GM12878 (cell line): ENCODE data around the gene KIRREL3. TPM values are rescaled to one million over a fixed set of nuclear protein-coding genes. Genes with fewer than 3 reads are reported as not detected.

ENCODE experiments used
- ATAC-seq: fragments of 200-7000 bp; cut with Tn5 transposase; 3 replicates; pipeline ENCODE4 v1.9.1; 2020; ENCODE audit warnings: mild to moderate bottlenecking, moderate library complexity
- BruUV-seq: library from RNA; stranded (reverse); fragments of 400-500 nt; replicated peaks from 2 replicates; lab custom pipeline; 2021; lab: Mats Ljungman, UMichigan
- CTCF ChIA-PET: fragments of 300-600 bp; sonication (Branson Sonifier 250); formaldehyde crosslinking; extraction: SDS; loops from one replicate; lab custom pipeline; 2021; ENCODE audit warnings: inconsistent platforms; lab: Yijun Ruan, JAX
- POLR2A ChIA-PET: fragments of 350-600 bp; formaldehyde crosslinking; extraction: SDS; loops from one replicate; lab custom pipeline; 2021; ENCODE audit warnings: inconsistent platforms; lab: Charles Lee
- RAD21 ChIA-PET: fragments of 300-600 bp; sonication (Branson Sonifier 250); formaldehyde crosslinking; loops from one replicate; lab custom pipeline; 2023; ENCODE audit warnings: antibody characterized with exemption; ENCODE audit not compliant: unreplicated experiment; lab: Charles Lee
- SMC1A ChIA-PET: fragments of 300-600 bp; sonication (Branson Sonifier 250); formaldehyde crosslinking; loops from one replicate; lab custom pipeline; 2023; ENCODE audit not compliant: unreplicated experiment, uncharacterized antibody; lab: Charles Lee
- DNase-seq: peaks from one replicate; pipeline ENCODE4 v3.0.0-alpha.2; 2011; ENCODE audit warnings: low read depth, low spot score
- FAIRE-seq: peaks from 3 replicates; lab custom pipeline; 2011; peaks lifted over from hg19 to GRCh38; lab: Jason Lieb, UNC
- H2AFZ ChIP-seq: 2 replicates; pipeline ENCODE4 v1.6.0; 2011; ENCODE audit warnings: low read depth, low read length, control low read depth; ENCODE audit not compliant: control insufficient read depth
- H3K27ac ChIP-seq: 2 replicates; pipeline ENCODE4 v1.5.1; 2011; ENCODE audit warnings: control low read depth; ENCODE audit not compliant: control insufficient read depth, insufficient read depth
- H3K27me3 ChIP-seq, 2 experiments: replicated peaks in 1 of 2; 2 replicates each; pipeline versions ENCODE4 v1.6.0 to v1.6.1; 2011; ENCODE audit warnings: low read length in 1 of 2; ENCODE audit not compliant: control insufficient read depth in 2 of 2, insufficient read depth in 2 of 2
- H3K36me3 ChIP-seq, 2 experiments: 2 replicates each; pipeline ENCODE4 v1.5.1; 2011; ENCODE audit warnings: low read length in 1 of 2; ENCODE audit not compliant: control insufficient read depth in 2 of 2, insufficient read depth in 2 of 2
- H3K4me1 ChIP-seq: 2 replicates; pipeline ENCODE4 v1.6.1; 2011; ENCODE audit warnings: mild to moderate bottlenecking, low read length, moderate library complexity, mixed read lengths; ENCODE audit not compliant: control insufficient read depth, insufficient read depth
- H3K4me2 ChIP-seq: 2 replicates; pipeline ENCODE4 v1.6.0; 2011; ENCODE audit warnings: control low read depth; ENCODE audit not compliant: control insufficient read depth, insufficient read depth
- H3K4me3 ChIP-seq: fragments of 200-600 bp; sonication (generic); 2 replicates; pipeline ENCODE4 v1.5.1; 2016
- H3K79me2 ChIP-seq: 2 replicates; pipeline ENCODE4 v1.6.0; 2011; ENCODE audit warnings: low read length; ENCODE audit not compliant: control insufficient read depth, insufficient read depth
- H3K9ac ChIP-seq: 2 replicates; pipeline ENCODE4 v1.8.0; 2011; ENCODE audit warnings: low read length, control low read depth, mixed read lengths; ENCODE audit not compliant: control insufficient read depth, insufficient read depth
- H3K9me3 ChIP-seq: replicated peaks from 3 replicates; pipeline ENCODE4 v1.5.1; 2011; ENCODE audit warnings: mild to moderate bottlenecking, low read length; ENCODE audit not compliant: control insufficient read depth, insufficient read depth
- H4K20me1 ChIP-seq: 2 replicates; pipeline ENCODE4 v1.6.0; 2011; ENCODE audit not compliant: control insufficient read depth, insufficient read depth
- ATF7 ChIP-seq: fragments of 450-650 bp; IDR thresholded peaks from 2 replicates; pipeline ENCODE4 v1.6.1; 2016; ENCODE audit warnings: low read depth, mild to moderate bottlenecking
- BCL11A ChIP-seq: IDR thresholded peaks from 2 replicates; pipeline ENCODE4 v1.6.1; 2011; ENCODE audit warnings: low read depth, low read length
- BMI1 ChIP-seq: fragments of 450-650 bp; IDR thresholded peaks from 2 replicates; pipeline ENCODE4 v1.6.1; 2016; ENCODE audit warnings: mild to moderate bottlenecking, moderate library complexity, borderline replicate concordance
- BRCA1 ChIP-seq: IDR thresholded peaks from 2 replicates; pipeline ENCODE4 v1.6.1; 2011; ENCODE audit warnings: low read depth, low read length, improper control_type of control experiment
- CBX5 ChIP-seq: sonication (generic); IDR thresholded peaks from 2 replicates; pipeline ENCODE4 v1.6.1; 2016; ENCODE audit warnings: low read depth, moderate library complexity, mild to moderate bottlenecking, inconsistent platforms
- ESRRA ChIP-seq: IDR thresholded peaks from 2 replicates; pipeline ENCODE4 v1.6.1; 2012; ENCODE audit warnings: mild to moderate bottlenecking, low read length, improper control_type of control experiment
- FOXM1 ChIP-seq: IDR thresholded peaks from 2 replicates; pipeline ENCODE4 v1.6.1; 2012; ENCODE audit warnings: low read depth, mild to moderate bottlenecking, inconsistent platforms, low read length, moderate library complexity
- NFYB ChIP-seq: IDR thresholded peaks from 2 replicates; pipeline ENCODE4 v1.6.1; 2011; ENCODE audit warnings: low read depth, mild to moderate bottlenecking, low read length, improper control_type of control experiment, moderate library complexity; ENCODE audit not compliant: insufficient read depth
- NR2C2 ChIP-seq: IDR thresholded peaks from 2 replicates; pipeline ENCODE4 v1.6.1; 2011; ENCODE audit warnings: borderline replicate concordance, low read depth; ENCODE audit not compliant: control insufficient read depth, insufficient read length
- NRF1 ChIP-seq: conservative IDR thresholded peaks from 2 replicates; pipeline ENCODE4 v1.6.1; 2011; ENCODE audit warnings: mild to moderate bottlenecking, low read depth, low read length, improper control_type of control experiment
- RAD21 ChIP-seq: IDR thresholded peaks from 2 replicates; pipeline ENCODE4 v1.6.1; 2011; ENCODE audit warnings: mild to moderate bottlenecking, low read depth, low read length, moderate library complexity; ENCODE audit not compliant: insufficient read depth
- SP1 ChIP-seq: IDR thresholded peaks from one replicate; pipeline ENCODE4 v1.6.1; 2011; ENCODE audit warnings: low read depth, low read length
- WGBS: methylation state at CpG from one replicate; pipeline ENCODE4 v1.1.6; 2016; ENCODE audit warnings: low lambda C conversion rate; ENCODE audit not compliant: insufficient replicate concordance, insufficient coverage; ENCODE audit errors: missing lambda C conversion rate; 5-methylcytosine and 5-hydroxymethylcytosine counted together
- in situ Hi-C: fragments of 300-500 bp; cut with MboI; formaldehyde crosslinking; loops from 9 replicates; pipeline ENCODE4 v1.14.3; 2018; ENCODE audit warnings: mixed read lengths
- intact Hi-C: fragments of 100-400 bp; cut with micrococcal nuclease; formaldehyde crosslinking; loops from one replicate; pipeline ENCODE4 v1.14.2; 2022; ENCODE audit not compliant: unreplicated experiment
- polyA plus RNA-seq, 11 experiments: library from polyadenylated mRNA; depleted of rRNA in 4 of 11; unstranded in 6 of 11; stranded (reverse) in 5 of 11; fragments of >200 nt; fragmentation: Nextera tagmentation in 4 of 11; fragmentation: Illumina TruSeq in 1 of 11; extraction: Ambion mirVana in 4 of 11; extraction: Trizol in 1 of 11; gene quantifications; 1 replicate in 1 of 11; 2 replicates in 10 of 11; pipeline versions ENCODE4 v1.2.1 to v1.2.3, GENCODE V29; 2011 to 2016; ENCODE audit warnings: inconsistent platforms in 2 of 11, missing spikeins in 2 of 11, low read depth in 1 of 11
- total RNA-seq, 4 experiments: library from RNA; depleted of rRNA in 3 of 4; stranded (reverse); fragments of >200 nt in 3 of 4; fragmentation: Illumina TruSeq in 1 of 4; extraction: Trizol in 1 of 4; gene quantifications; 2 replicates each; pipeline versions ENCODE4 v1.2.1 to v1.2.3, GENCODE V29; 2013 to 2021
- TF ChIP-seq, protein P1 (sequence below): fragments of 450-650 bp; formaldehyde crosslinking; IDR thresholded peaks from 2 replicates; pipeline ENCODE4 v1.4.0; 2020; ENCODE audit warnings: mild to moderate bottlenecking, moderate library complexity
- TF ChIP-seq, protein P2 (sequence below): fragments of 450-650 bp; IDR thresholded peaks from 2 replicates; pipeline ENCODE4 v1.6.1; 2017; ENCODE audit warnings: mild to moderate bottlenecking, moderate library complexity
- TF ChIP-seq, protein P3 (sequence below): fragments of 450-650 bp; IDR thresholded peaks from 2 replicates; pipeline ENCODE4 v1.6.1; 2017; ENCODE audit warnings: antibody characterized with exemption, mild to moderate bottlenecking, moderate library complexity

Gene KIRREL3
- total and polyA plus RNA-seq, 10 of the 15 experiments (the other 5 are each of a cell fraction or from before 2014, with no cell fraction given) = under 0.01 TPM; not detected in 9

DNA sequence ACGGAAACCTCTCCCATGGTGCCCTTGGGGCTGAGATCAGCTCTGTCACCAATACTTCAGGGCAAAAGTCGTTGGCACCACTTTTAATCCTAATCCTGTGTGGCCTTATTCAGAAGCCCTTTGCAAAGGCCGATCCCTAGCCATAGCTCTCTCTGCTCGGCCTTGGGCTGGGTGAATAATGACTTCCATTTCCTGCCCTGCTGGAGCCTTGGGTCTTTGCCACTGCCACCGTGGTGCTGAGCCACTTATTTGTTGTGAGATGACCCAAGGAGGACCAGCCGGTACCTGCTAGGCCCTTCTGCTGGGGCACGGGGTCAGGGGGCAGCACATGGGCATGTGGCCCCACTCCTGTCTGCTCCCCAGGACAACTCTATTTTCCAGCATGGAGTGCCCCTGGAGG, 456.9 kb downstream of the KIRREL3 start:
- in situ Hi-C loops = no loop called here
- H3K79me2 ChIP-seq = no peaks in the 10 kb centered on the region
- WGBS = 18% methylated on average over 7 of the region's 7 CpGs
- ChIA-PET POLR2A (interaction anchor here (0.5 kb wide), 1 partner anchor 134 kb away, joined by 3 read pairs; no protein-coding TSS in a partner anchor), CTCF (no interaction called here), SMC1A (no interaction called here), RAD21 (no interaction called here)
- ATAC-seq = no peak
- no peak overlapping the region for H3K9ac ChIP-seq
- H2AFZ ChIP-seq = no peak overlapping the region
- intact Hi-C loops = no loop called here
- no peak overlapping the region for H3K27ac ChIP-seq
- H3K4me3 ChIP-seq = no peak overlapping the region
- no peak for TF ChIP-seq RAD21
- no peak for TF ChIP-seq ESRRA
- no peak for TF ChIP-seq CBX5
- TF ChIP-seq, protein P1, sequence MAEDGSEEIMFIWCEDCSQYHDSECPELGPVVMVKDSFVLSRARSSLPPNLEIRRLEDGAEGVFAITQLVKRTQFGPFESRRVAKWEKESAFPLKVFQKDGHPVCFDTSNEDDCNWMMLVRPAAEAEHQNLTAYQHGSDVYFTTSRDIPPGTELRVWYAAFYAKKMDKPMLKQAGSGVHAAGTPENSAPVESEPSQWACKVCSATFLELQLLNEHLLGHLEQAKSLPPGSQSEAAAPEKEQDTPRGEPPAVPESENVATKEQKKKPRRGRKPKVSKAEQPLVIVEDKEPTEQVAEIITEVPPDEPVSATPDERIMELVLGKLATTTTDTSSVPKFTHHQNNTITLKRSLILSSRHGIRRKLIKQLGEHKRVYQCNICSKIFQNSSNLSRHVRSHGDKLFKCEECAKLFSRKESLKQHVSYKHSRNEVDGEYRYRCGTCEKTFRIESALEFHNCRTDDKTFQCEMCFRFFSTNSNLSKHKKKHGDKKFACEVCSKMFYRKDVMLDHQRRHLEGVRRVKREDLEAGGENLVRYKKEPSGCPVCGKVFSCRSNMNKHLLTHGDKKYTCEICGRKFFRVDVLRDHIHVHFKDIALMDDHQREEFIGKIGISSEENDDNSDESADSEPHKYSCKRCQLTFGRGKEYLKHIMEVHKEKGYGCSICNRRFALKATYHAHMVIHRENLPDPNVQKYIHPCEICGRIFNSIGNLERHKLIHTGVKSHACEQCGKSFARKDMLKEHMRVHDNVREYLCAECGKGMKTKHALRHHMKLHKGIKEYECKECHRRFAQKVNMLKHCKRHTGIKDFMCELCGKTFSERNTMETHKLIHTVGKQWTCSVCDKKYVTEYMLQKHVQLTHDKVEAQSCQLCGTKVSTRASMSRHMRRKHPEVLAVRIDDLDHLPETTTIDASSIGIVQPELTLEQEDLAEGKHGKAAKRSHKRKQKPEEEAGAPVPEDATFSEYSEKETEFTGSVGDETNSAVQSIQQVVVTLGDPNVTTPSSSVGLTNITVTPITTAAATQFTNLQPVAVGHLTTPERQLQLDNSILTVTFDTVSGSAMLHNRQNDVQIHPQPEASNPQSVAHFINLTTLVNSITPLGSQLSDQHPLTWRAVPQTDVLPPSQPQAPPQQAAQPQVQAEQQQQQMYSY (CRISPR knock-in tag) = no peak
- TF ChIP-seq, protein P2, sequence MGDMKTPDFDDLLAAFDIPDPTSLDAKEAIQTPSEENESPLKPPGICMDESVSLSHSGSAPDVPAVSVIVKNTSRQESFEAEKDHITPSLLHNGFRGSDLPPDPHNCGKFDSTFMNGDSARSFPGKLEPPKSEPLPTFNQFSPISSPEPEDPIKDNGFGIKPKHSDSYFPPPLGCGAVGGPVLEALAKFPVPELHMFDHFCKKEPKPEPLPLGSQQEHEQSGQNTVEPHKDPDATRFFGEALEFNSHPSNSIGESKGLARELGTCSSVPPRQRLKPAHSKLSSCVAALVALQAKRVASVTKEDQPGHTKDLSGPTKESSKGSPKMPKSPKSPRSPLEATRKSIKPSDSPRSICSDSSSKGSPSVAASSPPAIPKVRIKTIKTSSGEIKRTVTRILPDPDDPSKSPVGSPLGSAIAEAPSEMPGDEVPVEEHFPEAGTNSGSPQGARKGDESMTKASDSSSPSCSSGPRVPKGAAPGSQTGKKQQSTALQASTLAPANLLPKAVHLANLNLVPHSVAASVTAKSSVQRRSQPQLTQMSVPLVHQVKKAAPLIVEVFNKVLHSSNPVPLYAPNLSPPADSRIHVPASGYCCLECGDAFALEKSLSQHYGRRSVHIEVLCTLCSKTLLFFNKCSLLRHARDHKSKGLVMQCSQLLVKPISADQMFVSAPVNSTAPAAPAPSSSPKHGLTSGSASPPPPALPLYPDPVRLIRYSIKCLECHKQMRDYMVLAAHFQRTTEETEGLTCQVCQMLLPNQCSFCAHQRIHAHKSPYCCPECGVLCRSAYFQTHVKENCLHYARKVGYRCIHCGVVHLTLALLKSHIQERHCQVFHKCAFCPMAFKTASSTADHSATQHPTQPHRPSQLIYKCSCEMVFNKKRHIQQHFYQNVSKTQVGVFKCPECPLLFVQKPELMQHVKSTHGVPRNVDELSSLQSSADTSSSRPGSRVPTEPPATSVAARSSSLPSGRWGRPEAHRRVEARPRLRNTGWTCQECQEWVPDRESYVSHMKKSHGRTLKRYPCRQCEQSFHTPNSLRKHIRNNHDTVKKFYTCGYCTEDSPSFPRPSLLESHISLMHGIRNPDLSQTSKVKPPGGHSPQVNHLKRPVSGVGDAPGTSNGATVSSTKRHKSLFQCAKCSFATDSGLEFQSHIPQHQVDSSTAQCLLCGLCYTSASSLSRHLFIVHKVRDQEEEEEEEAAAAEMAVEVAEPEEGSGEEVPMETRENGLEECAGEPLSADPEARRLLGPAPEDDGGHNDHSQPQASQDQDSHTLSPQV = no peak
- no peak for TF ChIP-seq NR2C2
- TF ChIP-seq BMI1 = no peak
- TF ChIP-seq, protein P3, sequence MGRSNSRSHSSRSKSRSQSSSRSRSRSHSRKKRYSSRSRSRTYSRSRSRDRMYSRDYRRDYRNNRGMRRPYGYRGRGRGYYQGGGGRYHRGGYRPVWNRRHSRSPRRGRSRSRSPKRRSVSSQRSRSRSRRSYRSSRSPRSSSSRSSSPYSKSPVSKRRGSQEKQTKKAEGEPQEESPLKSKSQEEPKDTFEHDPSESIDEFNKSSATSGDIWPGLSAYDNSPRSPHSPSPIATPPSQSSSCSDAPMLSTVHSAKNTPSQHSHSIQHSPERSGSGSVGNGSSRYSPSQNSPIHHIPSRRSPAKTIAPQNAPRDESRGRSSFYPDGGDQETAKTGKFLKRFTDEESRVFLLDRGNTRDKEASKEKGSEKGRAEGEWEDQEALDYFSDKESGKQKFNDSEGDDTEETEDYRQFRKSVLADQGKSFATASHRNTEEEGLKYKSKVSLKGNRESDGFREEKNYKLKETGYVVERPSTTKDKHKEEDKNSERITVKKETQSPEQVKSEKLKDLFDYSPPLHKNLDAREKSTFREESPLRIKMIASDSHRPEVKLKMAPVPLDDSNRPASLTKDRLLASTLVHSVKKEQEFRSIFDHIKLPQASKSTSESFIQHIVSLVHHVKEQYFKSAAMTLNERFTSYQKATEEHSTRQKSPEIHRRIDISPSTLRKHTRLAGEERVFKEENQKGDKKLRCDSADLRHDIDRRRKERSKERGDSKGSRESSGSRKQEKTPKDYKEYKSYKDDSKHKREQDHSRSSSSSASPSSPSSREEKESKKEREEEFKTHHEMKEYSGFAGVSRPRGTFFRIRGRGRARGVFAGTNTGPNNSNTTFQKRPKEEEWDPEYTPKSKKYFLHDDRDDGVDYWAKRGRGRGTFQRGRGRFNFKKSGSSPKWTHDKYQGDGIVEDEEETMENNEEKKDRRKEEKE = no peak
- TF ChIP-seq BRCA1 = no peak
- TF ChIP-seq NRF1 = no peak
- no peak for TF ChIP-seq SP1
- TF ChIP-seq BCL11A = no peak
- TF ChIP-seq FOXM1 = no peak
- no peak for TF ChIP-seq ATF7
- TF ChIP-seq NFYB = no peak
- H4K20me1 ChIP-seq = no peaks in the 10 kb centered on the region
- no peaks in the 10 kb centered on the region for H3K9me3 ChIP-seq
- DNase-seq = no peak
- no TSS peak for BruUV-seq
- H3K36me3 ChIP-seq = no peaks in the 10 kb centered on the region
- peaks cover 0 to 8% of the 10 kb centered on the region in 2 experiments; a peak in 2 of 4 replicates for H3K27me3 ChIP-seq
- H3K4me2 ChIP-seq = no peak overlapping the region
- no peaks in the 10 kb centered on the region for H3K4me1 ChIP-seq
- FAIRE-seq = no peak
